ENCODE results near the gene PPP2R2C. TPM values are rescaled to one million over a fixed set of nuclear protein-coding genes. Genes with fewer than 3 reads are reported as not detected.
A peak's percentile ranks its signal among the peaks of the same experiment; 100 is the strongest.

Gene PPP2R2C
- total RNA-seq, 6 experiments from 2014 or later: 0.12 to 0.27 TPM; not detected in 4

DNA sequence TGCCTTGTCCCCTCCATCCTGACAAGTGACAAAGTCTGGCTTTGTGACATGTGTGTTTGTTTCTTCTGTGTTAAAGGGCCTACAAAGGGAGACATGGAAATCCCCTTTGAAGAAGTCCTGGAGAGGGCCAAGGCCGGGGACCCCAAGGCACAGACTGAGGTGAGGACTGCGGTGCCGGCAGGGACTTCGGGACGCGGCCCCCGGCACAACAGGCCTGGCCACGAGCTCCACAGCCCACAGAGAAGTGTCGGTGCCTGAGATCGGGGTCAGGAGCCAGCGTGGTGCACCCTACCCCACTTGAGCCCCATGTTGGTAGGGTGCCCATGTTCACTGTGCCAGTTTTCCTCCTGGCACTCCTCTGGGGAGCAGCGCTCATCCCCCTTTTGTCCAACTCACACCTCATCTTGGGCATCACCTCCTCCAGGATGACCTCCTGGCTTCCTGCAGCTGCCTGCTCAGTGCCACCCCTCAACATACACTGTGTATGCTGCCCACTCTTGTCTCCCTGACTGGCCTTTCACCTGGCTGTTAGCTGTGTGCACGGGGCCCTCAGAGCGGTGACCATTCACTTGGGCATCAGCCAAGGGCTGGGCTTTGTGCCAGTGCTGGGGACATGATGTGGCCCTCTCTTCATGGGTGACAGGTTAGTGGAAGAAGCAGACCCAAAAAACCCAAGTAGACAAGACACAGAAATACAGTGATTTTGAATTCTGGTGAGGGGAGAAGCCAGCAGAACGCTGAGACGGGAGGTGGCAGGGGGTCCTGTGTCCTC, 185.2 kb downstream of the PPP2R2C start:
- DNase-seq (no peak), ATAC-seq (peak in 1 of 4 donors; percentile 24)
- H3K4me3 ChIP-seq: no peak overlapping the region
- no peaks in the 10 kb centered on the region for H3K27me3 ChIP-seq
- H3K36me3 ChIP-seq: no peaks in the 10 kb centered on the region
- H3K4me1 ChIP-seq: no peaks in the 10 kb centered on the region
- intact Hi-C loops (cut with DNase I): no loop called here
- WGBS (ENCODE audit: insufficient coverage, low coverage, low lambda C conversion rate, missing lambda C conversion rate): 87% methylated on average over 5 of the region's 16 CpGs
- no peaks in the 10 kb centered on the region for H3K9me3 ChIP-seq
- no peak for TF ChIP-seq CTCF (IDR thresholded peaks at IDR 0.05)
- TF ChIP-seq POLR2A (IDR thresholded peaks at IDR 0.05): no peak
- no peak overlapping the region for H3K27ac ChIP-seq

GRCh38 chr4:6283282-6283681, 189.1 kb downstream of the PPP2R2C start:
- peaks cover 0 to 9% (median 1%) of the 10 kb centered on the region in 4 donors for H3K4me1 ChIP-seq
- no peaks in the 10 kb centered on the region for H3K27me3 ChIP-seq
- TF ChIP-seq POLR2A (IDR thresholded peaks at IDR 0.05): no peak
- no peak for TF ChIP-seq CTCF (IDR thresholded peaks at IDR 0.05)
- no peak for DNase-seq
- no peak overlapping the region for H3K27ac ChIP-seq
- no peak for ATAC-seq
- H3K9me3 ChIP-seq: no peaks in the 10 kb centered on the region
- H3K4me3 ChIP-seq: no peak overlapping the region
- intact Hi-C loops (cut with DNase I): no loop called here
- no CpG with 5 or more reads among the region's 4 CpGs for WGBS (ENCODE audit: insufficient coverage, low coverage, low lambda C conversion rate, missing lambda C conversion rate)
- no peaks in the 10 kb centered on the region for H3K36me3 ChIP-seq

- WGBS (ENCODE audit: insufficient coverage, low coverage, low lambda C conversion rate, missing lambda C conversion rate): 77% methylated on average over 3 of the region's 6 CpGs
- intact Hi-C loops (cut with DNase I): no loop called here
- H3K4me1 ChIP-seq: peaks cover 0 to 11% (median 2%) of the 10 kb centered on the region in 4 donors
- TF ChIP-seq CTCF (IDR thresholded peaks at IDR 0.05): no peak
- TF ChIP-seq POLR2A (IDR thresholded peaks at IDR 0.05): no peak
- no peaks in the 10 kb centered on the region for H3K9me3 ChIP-seq
- H3K36me3 ChIP-seq: no peaks in the 10 kb centered on the region
- H3K27me3 ChIP-seq: no peaks in the 10 kb centered on the region
- DNase-seq: no peak
- no peak overlapping the region for H3K27ac ChIP-seq
- no peak overlapping the region for H3K4me3 ChIP-seq
- ATAC-seq: no peak
These were observed 190.1 kb downstream of the PPP2R2C start for GRCh38 chr4:6282314-6282771.

- Histone ChIP-seq H3K4me3 (no peak overlapping the region), H3K9me3 (no peaks in the 10 kb centered on the region), H3K27ac (no peak overlapping the region), H3K4me1 (peaks cover 0 to 11% (median 2%) of the 10 kb centered on the region in 4 donors), H3K27me3 (no peaks in the 10 kb centered on the region), H3K36me3 (no peaks in the 10 kb centered on the region)
- no peak for ATAC-seq
- DNase-seq: no peak
- TF ChIP-seq CTCF (IDR thresholded peaks at IDR 0.05) (no peak), POLR2A (IDR thresholded peaks at IDR 0.05) (no peak)
- intact Hi-C loops (cut with DNase I): no loop called here
- 83% methylated on average over 6 of the region's 20 CpGs for WGBS (ENCODE audit: insufficient coverage, low coverage, low lambda C conversion rate, missing lambda C conversion rate)
These were observed 190.7 kb downstream of the PPP2R2C start for GRCh38 chr4:6281436-6282313.

Data from right lobe of liver (tissue), 6 donors.